ENCODE measurements around the gene ANAPC15.

The ANAPC15 gene

GRCh38 chr11:72125956-72126355 is 13.5 kb upstream of the ANAPC15 start:
- DNase-seq (ENCODE audit: low read depth in 2 of 2, low spot score in 1 of 2) = no peak

- DNase-seq (ENCODE audit: low read depth in 2 of 2, low spot score in 1 of 2) = no peak
Observed at GRCh38 chr11:72124046-72124445, 11.6 kb upstream of the ANAPC15 start.

GRCh38 chr11:72123117-72123653 is 10.7 kb upstream of the ANAPC15 start:
- DNase-seq (ENCODE audit: low read depth in 2 of 2, low spot score in 1 of 2) = no peak

- DNase-seq (ENCODE audit: low read depth in 2 of 2, low spot score in 1 of 2) = no peak
Observed at GRCh38 chr11:72122607-72123006, 10.1 kb upstream of the ANAPC15 start.

- no peak for DNase-seq (ENCODE audit: low read depth in 2 of 2, low spot score in 1 of 2)
Observed at GRCh38 chr11:72120930-72121329, 8.4 kb upstream of the ANAPC15 start.

- DNase-seq (ENCODE audit: low read depth in 2 of 2, low spot score in 1 of 2) = no peak
Observed at GRCh38 chr11:72119198-72119597, 6.7 kb upstream of the ANAPC15 start.

- DNase-seq (ENCODE audit: low read depth in 2 of 2, low spot score in 1 of 2) = no peak
Observed at GRCh38 chr11:72116019-72116755, 3.7 kb upstream of the ANAPC15 start.

GRCh38 chr11:72114570-72114969 is 2.1 kb upstream of the ANAPC15 start:
- DNase-seq (ENCODE audit: low read depth in 2 of 2, low spot score in 1 of 2) = no peak

- DNase-seq (ENCODE audit: low read depth in 2 of 2, low spot score in 1 of 2) = no peak
Observed at GRCh38 chr11:72112978-72113808, 698 bp upstream of the ANAPC15 start.

GRCh38 chr11:72111300-72112142 is 974 bp downstream of the ANAPC15 start:
- DNase-seq (ENCODE audit: low read depth in 2 of 2, low spot score in 1 of 2) = no peak

- no peak for DNase-seq (ENCODE audit: low read depth in 2 of 2, low spot score in 1 of 2)
Observed at GRCh38 chr11:72105888-72106287, 6.6 kb downstream of the ANAPC15 start, which contains the start of gene TOMT. TOMT (plus strand) TSS chr11:72105924; CDS start chr11:72105952, 28 bp downstream.

- DNase-seq (ENCODE audit: low read depth in 2 of 2, low spot score in 1 of 2) = no peak
Observed at GRCh38 chr11:72103754-72104167, 8.7 kb downstream of the ANAPC15 start.

GRCh38 chr11:72102946-72103753 is 9.3 kb downstream of the ANAPC15 start, which contains the start of gene LAMTOR1:
LAMTOR1 (minus strand) TSS chr11:72103297; CDS start chr11:72103224, 73 bp downstream.
- DNase-seq (ENCODE audit: low read depth in 2 of 2, low spot score in 1 of 2) = peak; percentile 96 to 97

GRCh38 chr11:72102631-72102945 is 9.9 kb downstream of the ANAPC15 start:
- DNase-seq (ENCODE audit: low read depth in 2 of 2, low spot score in 1 of 2) = no peak

- DNase-seq (ENCODE audit: low read depth in 2 of 2, low spot score in 1 of 2) = no peak
Observed at GRCh38 chr11:72102162-72102561, 10.3 kb downstream of the ANAPC15 start.

- no peak for DNase-seq (ENCODE audit: low read depth in 2 of 2, low spot score in 1 of 2)
Observed at GRCh38 chr11:72100462-72100861, 12.0 kb downstream of the ANAPC15 start.

GRCh38 chr11:72100009-72100408 is 12.5 kb downstream of the ANAPC15 start:
- no peak for DNase-seq (ENCODE audit: low read depth in 2 of 2, low spot score in 1 of 2)

GRCh38 chr11:72098741-72099140 is 13.8 kb downstream of the ANAPC15 start:
- no peak for DNase-seq (ENCODE audit: low read depth in 2 of 2, low spot score in 1 of 2)

- peak; percentile 25 to 45 for DNase-seq (ENCODE audit: low read depth in 2 of 2, low spot score in 1 of 2)
Observed at GRCh38 chr11:72091292-72091691, 21.2 kb downstream of the ANAPC15 start.

- no peak for DNase-seq (ENCODE audit: low read depth in 2 of 2, low spot score in 1 of 2)
Observed at GRCh38 chr11:72088076-72088808, 24.3 kb downstream of the ANAPC15 start.

Measured in stimulated activated CD8-positive, alpha-beta memory T cell treated with anti-CD3 and anti-CD28 coated beads, Interleukin-4, amount 100 ng/mL, for 4 hours (primary cell).